ENCODE results near the gene SLC3A2. TPM values are rescaled to one million over a fixed set of nuclear protein-coding genes. Genes with fewer than 3 reads are reported as not detected.
"Not testable (repeated sequence)": the region's sequence is repeated elsewhere in the genome, so short reads cannot be mapped to it uniquely, and the experiment has no call there.

The SLC3A2 gene
- total and polyA plus RNA-seq, 7 experiments from 2014 or later, result 118 to 239 (median 189) TPM

- POLR2A ChIA-PET, result interaction anchor here (0.8 to 7.5 kb wide), 2 partner anchors 18 to 38 kb away, joined by 3 to 122 read pairs; no protein-coding TSS in a partner anchor
- CTCF ChIA-PET, result no interaction called here
- Histone ChIP-seq H3K9me3 (ENCODE audit: control insufficient read depth in 2 of 3, low read length in 3 of 3) (no peaks in the 10 kb centered on the region), H3K27ac (ENCODE audit: low read depth, low read length) (no peak overlapping the region), H3K4me1 (ENCODE audit: control insufficient read depth in 2 of 2, insufficient read depth in 2 of 2, low read length in 2 of 2) (peaks cover 14 to 28% of the 10 kb centered on the region in 2 donors), H3K27me3 (ENCODE audit: control insufficient read depth in 2 of 2, insufficient read depth in 2 of 2, low read length in 2 of 2) (no peaks in the 10 kb centered on the region), H3K4me3 (ENCODE audit: low read length) (no peak overlapping the region), H3K36me3 (ENCODE audit: control insufficient read depth in 2 of 3, insufficient read depth in 3 of 3, low read length in 3 of 3) (peaks cover 0 to 48% (median 10%) of the 10 kb centered on the region in 3 experiments)
- H3K27ac Mint-ChIP-seq, result peak overlapping the region in 6 of 9 donors; percentile 28 to 64 (median 46)
- no peaks in the 10 kb centered on the region for H3K9me3 Mint-ChIP-seq
- ATAC-seq (no peak), DNase-seq (no peak)
- H3K27me3 Mint-ChIP-seq, result peaks cover 0 to 6% (median 0%) of the 10 kb centered on the region in 5 donors
- intact Hi-C loops (cut with micrococcal nuclease), result no loop called here
- H3K36me3 Mint-ChIP-seq, result peaks cover 10 to 23% (median 10%) of the 10 kb centered on the region in 5 donors
- peaks cover 23 to 55% (median 49%) of the 10 kb centered on the region in 7 donors for H3K4me1 Mint-ChIP-seq
- H3K4me3 Mint-ChIP-seq, result peak overlapping the region in 1 of 10 donors; percentile 19
Observed at GRCh38 chr11:62835336-62835735, 45.4 kb upstream of the SLC3A2 start.

GRCh38 chr11:62839050-62839945 is 41.4 kb upstream of the SLC3A2 start, which contains the start of gene WDR74:
WDR74 (minus strand) TSS chr11:62839590; CDS start chr11:62839570, 20 bp downstream.
- Histone ChIP-seq H3K9me3 (ENCODE audit: control insufficient read depth in 2 of 3, low read length in 3 of 3) (no peaks in the 10 kb centered on the region), H3K4me3 (ENCODE audit: low read length) (peak within 1 kb of the TSS; percentile 73), H3K36me3 (ENCODE audit: control insufficient read depth in 2 of 3, insufficient read depth in 3 of 3, low read length in 3 of 3) (peaks cover 0 to 32% (median 10%) of the 10 kb centered on the region in 3 experiments), H3K4me1 (ENCODE audit: control insufficient read depth in 2 of 2, insufficient read depth in 2 of 2, low read length in 2 of 2) (peaks cover 9 to 22% of the 10 kb centered on the region in 2 donors), H3K27me3 (ENCODE audit: control insufficient read depth in 2 of 2, insufficient read depth in 2 of 2, low read length in 2 of 2) (no peaks in the 10 kb centered on the region), H3K27ac (ENCODE audit: low read depth, low read length) (peak within 1 kb of the TSS; percentile 99)
- intact Hi-C loops (cut with micrococcal nuclease), result loop anchor here (1.0 kb wide), 9 partner anchors 8 to 284 kb away; partner anchors contain the start of genes HNRNPUL2 (in 2 of the 2), NXF1 (in 2 of the 2), TAF6L (in 2 of the 2) and POLR2G (in 1 of the 2)
- CTCF ChIA-PET, result interaction anchor here (0.5 to 2.6 kb wide), 4 partner anchors 15 to 441 kb away, joined by 3 to 12 read pairs (median 6); partner anchors contain the start of genes HNRNPUL2 and TTC9C
- peaks cover 15 to 41% (median 34%) of the 10 kb centered on the region in 7 donors for H3K4me1 Mint-ChIP-seq
- peaks cover 0 to 6% (median 0%) of the 10 kb centered on the region in 5 donors for H3K27me3 Mint-ChIP-seq
- no peak within 1 kb of the TSS for H3K27ac Mint-ChIP-seq
- ATAC-seq, result peak; percentile 59
- no peak within 1 kb of the TSS for H3K4me3 Mint-ChIP-seq
- H3K36me3 Mint-ChIP-seq, result peaks cover 10 to 23% (median 10%) of the 10 kb centered on the region in 5 donors
- DNase-seq, result peak; percentile 74 to 96 (median 92)
- no peaks in the 10 kb centered on the region for H3K9me3 Mint-ChIP-seq
- POLR2A ChIA-PET, result interaction anchor here (0.7 to 3.4 kb wide), 34 partner anchors 7 to 1963 kb away, joined by 3 to 379 read pairs (median 12); partner anchors contain the start of genes BSCL2, C11orf98, CSKMT and GNG3

GRCh38 chr11:62840721-62841360 is 39.9 kb upstream of the SLC3A2 start:
- ChIA-PET CTCF (interaction anchor here (0.7 to 2.6 kb wide), 5 partner anchors 13 to 267 kb away, joined by 4 to 12 read pairs (median 9); partner anchors contain the start of genes HNRNPUL2, POLR2G and TTC9C), POLR2A (interaction anchor here (0.6 to 3.4 kb wide), 75 partner anchors 9 to 1962 kb away, joined by 3 to 379 read pairs (median 5); partner anchors contain the start of genes B3GAT3, BAD, BSCL2 and C11orf98)
- H3K4me1 Mint-ChIP-seq, result peaks cover 15 to 34% (median 28%) of the 10 kb centered on the region in 7 donors
- H3K9me3 ChIP-seq (ENCODE audit: control insufficient read depth in 2 of 3, low read length in 3 of 3); H3K27ac Mint-ChIP-seq; H3K4me3 Mint-ChIP-seq; H3K9me3 Mint-ChIP-seq; H3K27me3 ChIP-seq (ENCODE audit: control insufficient read depth in 2 of 2, insufficient read depth in 2 of 2, low read length in 2 of 2); H3K27me3 Mint-ChIP-seq: not testable (repeated sequence)
- ATAC-seq, result peak; percentile 44
- peak overlapping the region; percentile 99 for H3K27ac ChIP-seq (ENCODE audit: low read depth, low read length)
- H3K36me3 Mint-ChIP-seq, result peaks cover 5 to 14% (median 7%) of the 10 kb centered on the region in 5 donors
- peak overlapping the region; percentile 73 for H3K4me3 ChIP-seq (ENCODE audit: low read length)
- peaks cover 9 to 22% of the 10 kb centered on the region in 2 donors for H3K4me1 ChIP-seq (ENCODE audit: control insufficient read depth in 2 of 2, insufficient read depth in 2 of 2, low read length in 2 of 2)
- H3K36me3 ChIP-seq (ENCODE audit: control insufficient read depth in 2 of 3, insufficient read depth in 3 of 3, low read length in 3 of 3), result peaks cover 0 to 17% (median 0%) of the 10 kb centered on the region in 3 experiments
- intact Hi-C loops (cut with micrococcal nuclease), result loop anchor here (1.0 to 5.0 kb wide), 8 partner anchors 9 to 290 kb away; partner anchors contain the start of genes TMEM179B (in 2 of the 2), EML3 (in 1 of the 2), ROM1 (in 1 of the 2) and STX5 (in 1 of the 2)
- DNase-seq, result peak in 4 of 9 donors; percentile 65 to 86 (median 76)

GRCh38 chr11:62841361-62842170 is 39.1 kb upstream of the SLC3A2 start:
- peaks cover 5 to 10% (median 7%) of the 10 kb centered on the region in 5 donors for H3K36me3 Mint-ChIP-seq
- H3K27ac Mint-ChIP-seq, result no peak overlapping the region
- POLR2A ChIA-PET, result interaction anchor here (0.6 to 3.4 kb wide), 75 partner anchors 9 to 1961 kb away, joined by 3 to 379 read pairs (median 5); partner anchors contain the start of genes B3GAT3, BAD, BSCL2 and C11orf98
- Histone ChIP-seq H3K4me3 (ENCODE audit: low read length) (peak overlapping the region; percentile 73), H3K36me3 (ENCODE audit: control insufficient read depth in 2 of 3, insufficient read depth in 3 of 3, low read length in 3 of 3) (peaks cover 0 to 10% (median 0%) of the 10 kb centered on the region in 3 experiments), H3K9me3 (ENCODE audit: control insufficient read depth in 2 of 3, low read length in 3 of 3) (no peaks in the 10 kb centered on the region), H3K4me1 (ENCODE audit: control insufficient read depth in 2 of 2, insufficient read depth in 2 of 2, low read length in 2 of 2) (peaks cover 9 to 22% of the 10 kb centered on the region in 2 donors), H3K27ac (ENCODE audit: low read depth, low read length) (peak overlapping the region; percentile 99), H3K27me3 (ENCODE audit: control insufficient read depth in 2 of 2, insufficient read depth in 2 of 2, low read length in 2 of 2) (no peaks in the 10 kb centered on the region)
- no peak overlapping the region for H3K4me3 Mint-ChIP-seq
- peak; percentile 68 to 94 (median 88) for DNase-seq
- intact Hi-C loops (cut with micrococcal nuclease), result loop anchor here (1.0 to 5.0 kb wide), 9 partner anchors 14 to 286 kb away; partner anchors contain the start of genes EML3 (in 1 of the 2), ROM1 (in 1 of the 2), TMEM179B (in 1 of the 2) and ZBTB3 (in 1 of the 2)
- peak; percentile 71 for ATAC-seq
- peaks cover 15 to 31% (median 26%) of the 10 kb centered on the region in 7 donors for H3K4me1 Mint-ChIP-seq
- H3K9me3 Mint-ChIP-seq, result no peaks in the 10 kb centered on the region
- H3K27me3 Mint-ChIP-seq, result peaks cover 0 to 6% (median 0%) of the 10 kb centered on the region in 5 donors
- CTCF ChIA-PET, result interaction anchor here (0.7 to 2.6 kb wide), 5 partner anchors 12 to 268 kb away, joined by 4 to 12 read pairs (median 9); partner anchors contain the start of genes HNRNPUL2, POLR2G and TTC9C

GRCh38 chr11:62842171-62842741 is 38.4 kb upstream of the SLC3A2 start:
- Mint-ChIP-seq H3K27ac (no peak overlapping the region), H3K4me3 (no peak overlapping the region), H3K27me3 (peaks cover 0 to 6% (median 0%) of the 10 kb centered on the region in 5 donors), H3K36me3 (peaks cover 5 to 10% (median 7%) of the 10 kb centered on the region in 5 donors), H3K4me1 (peaks cover 14 to 29% (median 24%) of the 10 kb centered on the region in 7 donors), H3K9me3 (no peaks in the 10 kb centered on the region)
- CTCF ChIA-PET, result interaction anchor here (0.8 to 2.1 kb wide), 3 partner anchors 13 to 81 kb away, joined by 3 to 11 read pairs (median 4); partner anchors contain the start of gene POLR2G
- Histone ChIP-seq H3K27ac (ENCODE audit: low read depth, low read length) (peak overlapping the region; percentile 99), H3K9me3 (ENCODE audit: control insufficient read depth in 2 of 3, low read length in 3 of 3) (no peaks in the 10 kb centered on the region), H3K4me1 (ENCODE audit: control insufficient read depth in 2 of 2, insufficient read depth in 2 of 2, low read length in 2 of 2) (peaks cover 9 to 22% of the 10 kb centered on the region in 2 donors), H3K27me3 (ENCODE audit: control insufficient read depth in 2 of 2, insufficient read depth in 2 of 2, low read length in 2 of 2) (no peaks in the 10 kb centered on the region), H3K36me3 (ENCODE audit: control insufficient read depth in 2 of 3, insufficient read depth in 3 of 3, low read length in 3 of 3) (peaks cover 0 to 6% (median 0%) of the 10 kb centered on the region in 3 experiments), H3K4me3 (ENCODE audit: low read length) (peak overlapping the region; percentile 73)
- intact Hi-C loops (cut with micrococcal nuclease), result loop anchor here in 1 of 2 donors (1.0 to 5.0 kb wide), 5 partner anchors 13 to 230 kb away; partner anchors contain the start of genes EML3, ROM1 and ZBTB3
- DNase-seq, result peak in 5 of 9 donors; percentile 14 to 52 (median 27)
- no peak for ATAC-seq
- POLR2A ChIA-PET, result interaction anchor here (0.6 to 6.2 kb wide), 38 partner anchors 10 to 1902 kb away, joined by 3 to 379 read pairs (median 8); partner anchors contain the start of genes EEF1G, HNRNPUL2, LBHD1 and NXF1
